B cell (primary cell): ENCODE results near the gene ABCB1.

Experiments
- EZH2 ChIP-seq: IDR thresholded peaks from 2 replicates; pipeline ENCODE4 v1.6.1; 2012; ENCODE audit warnings: borderline replicate concordance, low read depth, mild to moderate bottlenecking, moderate library complexity, low read length; ENCODE audit not compliant: insufficient read depth, poor library complexity, severe bottlenecking
- TF ChIP-seq, protein P1 (sequence below): fragments of 200-600 bp; IDR thresholded peaks from one replicate; pipeline ENCODE4 v1.8.0; 2022; ENCODE audit warnings: antibody characterized with exemption, mild to moderate bottlenecking

DNA sequence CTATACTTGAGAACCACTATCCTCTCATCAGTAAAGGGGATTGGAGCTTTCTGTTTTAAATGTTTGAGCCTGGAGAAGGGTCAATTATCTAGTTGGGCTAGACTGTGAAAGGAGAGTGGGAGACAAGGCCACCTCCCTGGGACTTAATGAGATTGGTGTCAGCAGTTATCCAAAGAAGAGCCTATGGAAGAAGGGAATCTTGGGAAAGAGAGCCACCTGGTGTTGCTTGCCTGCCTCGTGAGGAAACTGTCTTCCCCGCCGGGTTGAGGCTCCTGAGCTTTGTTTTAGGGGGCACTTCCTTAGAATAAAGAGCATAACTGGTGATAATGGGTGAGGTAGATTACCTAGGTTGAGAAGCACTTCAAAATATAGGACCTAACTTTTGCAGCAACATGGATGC lies 93.2 kb downstream of the ABCB1 start:
- TF ChIP-seq, protein P1, sequence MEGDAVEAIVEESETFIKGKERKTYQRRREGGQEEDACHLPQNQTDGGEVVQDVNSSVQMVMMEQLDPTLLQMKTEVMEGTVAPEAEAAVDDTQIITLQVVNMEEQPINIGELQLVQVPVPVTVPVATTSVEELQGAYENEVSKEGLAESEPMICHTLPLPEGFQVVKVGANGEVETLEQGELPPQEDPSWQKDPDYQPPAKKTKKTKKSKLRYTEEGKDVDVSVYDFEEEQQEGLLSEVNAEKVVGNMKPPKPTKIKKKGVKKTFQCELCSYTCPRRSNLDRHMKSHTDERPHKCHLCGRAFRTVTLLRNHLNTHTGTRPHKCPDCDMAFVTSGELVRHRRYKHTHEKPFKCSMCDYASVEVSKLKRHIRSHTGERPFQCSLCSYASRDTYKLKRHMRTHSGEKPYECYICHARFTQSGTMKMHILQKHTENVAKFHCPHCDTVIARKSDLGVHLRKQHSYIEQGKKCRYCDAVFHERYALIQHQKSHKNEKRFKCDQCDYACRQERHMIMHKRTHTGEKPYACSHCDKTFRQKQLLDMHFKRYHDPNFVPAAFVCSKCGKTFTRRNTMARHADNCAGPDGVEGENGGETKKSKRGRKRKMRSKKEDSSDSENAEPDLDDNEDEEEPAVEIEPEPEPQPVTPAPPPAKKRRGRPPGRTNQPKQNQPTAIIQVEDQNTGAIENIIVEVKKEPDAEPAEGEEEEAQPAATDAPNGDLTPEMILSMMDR = no peak
- no peak for TF ChIP-seq EZH2
